HepG2 (cell line): Measurements from ENCODE around the gene RCBTB1. TPM values are rescaled to one million over a fixed set of nuclear protein-coding genes. Genes with fewer than 3 reads are reported as not detected.

ENCODE experiments used
- ATAC-seq: fragments of 200-7000 bp; cut with Tn5 transposase; 3 replicates; pipeline ENCODE4 v1.9.1; 2020; ENCODE audit warnings: mild to moderate bottlenecking, moderate library complexity
- BruUV-seq: library from RNA; stranded (reverse); fragments of 400-500 nt; replicated peaks from 2 replicates; lab custom pipeline; 2021; lab: Mats Ljungman, UMichigan
- CTCF ChIA-PET: fragments of 300-600 bp; formaldehyde crosslinking; extraction: SDS; loops from one replicate; lab custom pipeline; 2021; ENCODE audit warnings: low total read pairs, inconsistent platforms, low intra/inter-chr PET ratio; lab: Yijun Ruan, JAX
- POLR2A ChIA-PET: fragments of 350-600 bp; sonication (Branson Sonifier 250); formaldehyde crosslinking; loops from one replicate; lab custom pipeline; 2020; ENCODE audit warnings: antibody characterized with exemption, inconsistent platforms; lab: Yijun Ruan, JAX
- DNase-seq: peaks from one replicate; pipeline ENCODE4 v3.0.0-alpha.2; 2015; ENCODE audit warnings: low spot score
- FAIRE-seq: peaks from 3 replicates; lab custom pipeline; 2011; peaks lifted over from hg19 to GRCh38; lab: Jason Lieb, UNC
- H2AFZ ChIP-seq: one replicate; pipeline ENCODE4 v1.6.1; 2011; ENCODE audit warnings: low read length, inconsistent platforms
- H3K27ac ChIP-seq: fragments of 300-600 bp; 3 replicates; pipeline ENCODE4 v1.8.0; 2011; ENCODE audit warnings: mixed run types, mild to moderate bottlenecking, mixed read lengths, low read length, inconsistent platforms; ENCODE audit not compliant: insufficient read depth; ENCODE audit errors: extremely low read length
- H3K27me3 ChIP-seq, 2 experiments: fragments of 200-600 bp in 1 of 2; 2 replicates in 1 of 2; 3 replicates in 1 of 2; pipeline versions ENCODE4 v1.6.0 to v1.8.0; 2011; ENCODE audit warnings: low read length in 2 of 2, mild to moderate bottlenecking in 2 of 2, moderate library complexity in 2 of 2, inconsistent platforms in 1 of 2; ENCODE audit not compliant: insufficient read depth in 2 of 2, control insufficient read depth in 1 of 2
- H3K36me3 ChIP-seq, 2 experiments: fragments of 200-600 bp in 1 of 2; replicated peaks in 1 of 2; 2 replicates in 1 of 2; 3 replicates in 1 of 2; pipeline versions ENCODE4 v1.5.1 to v1.8.0; 2011; ENCODE audit warnings: low read length in 2 of 2, inconsistent platforms in 1 of 2; ENCODE audit not compliant: insufficient read depth in 2 of 2, control insufficient read depth in 1 of 2
- H3K4me1 ChIP-seq: 2 replicates; pipeline ENCODE4 v1.5.1; 2012; ENCODE audit warnings: low read length, inconsistent platforms; ENCODE audit not compliant: insufficient read depth
- H3K4me2 ChIP-seq: 2 replicates; pipeline ENCODE4 v1.6.0; 2011; ENCODE audit warnings: low read depth, low read length, inconsistent platforms
- H3K4me3 ChIP-seq, 3 experiments: fragments of 200-600 bp in 1 of 3; sonication (generic), shearing (Covaris generic) in 1 of 3; replicated peaks in 1 of 3; 2 replicates each; pipeline ENCODE4 v1.5.1; 2011 to 2016; ENCODE audit warnings: low read length in 3 of 3, inconsistent platforms in 2 of 3, low read depth in 2 of 3, mild to moderate bottlenecking in 2 of 3, control low read depth in 1 of 3, mixed read lengths in 1 of 3; ENCODE audit not compliant: insufficient read depth in 1 of 3
- H3K79me2 ChIP-seq: one replicate; pipeline ENCODE4 v1.6.1; 2011; ENCODE audit warnings: low read length, inconsistent platforms; ENCODE audit not compliant: insufficient read depth
- H3K9ac ChIP-seq: 2 replicates; pipeline ENCODE4 v1.6.0; 2011; ENCODE audit warnings: mild to moderate bottlenecking, low read depth, low read length, inconsistent platforms; ENCODE audit not compliant: insufficient read depth
- H3K9me3 ChIP-seq: 2 replicates; pipeline ENCODE4 v1.5.1; 2012; ENCODE audit warnings: mild to moderate bottlenecking, low read length
- H4K20me1 ChIP-seq: 2 replicates; pipeline ENCODE4 v1.6.0; 2011; ENCODE audit warnings: inconsistent platforms, mild to moderate bottlenecking, low read length, moderate library complexity; ENCODE audit not compliant: insufficient read depth
- ARID5B ChIP-seq: IDR thresholded peaks from 2 replicates; pipeline ENCODE4 v1.4.0; 2020; ENCODE audit warnings: mild to moderate bottlenecking, missing genetic modification reagents
- CREB1 ChIP-seq, 2 experiments: fragments of 450-650 bp in 1 of 2; IDR thresholded peaks; 2 replicates each; pipeline ENCODE4 v1.6.1; 2016 to 2017; ENCODE audit warnings: control low read depth in 1 of 2, mild to moderate bottlenecking in 1 of 2, missing compliant biosample characterization in 1 of 2, missing genetic modification characterization in 1 of 2
- FOXO1 ChIP-seq: sonication (generic); formaldehyde crosslinking; IDR thresholded peaks from 2 replicates; pipeline ENCODE4 v1.4.0; 2020; ENCODE audit warnings: missing genetic modification reagents
- GABPA ChIP-seq, 2 experiments: IDR thresholded peaks; 2 replicates each; pipeline ENCODE4 v1.6.1; 2011 to 2016; ENCODE audit warnings: low read depth in 2 of 2, low read length in 1 of 2, missing biosample characterization in 1 of 2, missing genetic modification characterization in 1 of 2
- HMGXB4 ChIP-seq, 2 experiments: sonication (generic) in 1 of 2; formaldehyde crosslinking in 1 of 2; IDR thresholded peaks; 2 replicates each; pipeline versions ENCODE4 v1.4.0 to v1.6.1; 2018 to 2020; ENCODE audit warnings: missing genetic modification reagents in 2 of 2, borderline replicate concordance in 1 of 2, low read depth in 1 of 2, mild to moderate bottlenecking in 1 of 2, missing biosample characterization in 1 of 2
- HOXA5 ChIP-seq: sonication (generic); formaldehyde crosslinking; IDR thresholded peaks from 2 replicates; pipeline ENCODE4 v1.4.0; 2020; ENCODE audit warnings: missing genetic modification reagents
- MBD4 ChIP-seq: IDR thresholded peaks from 2 replicates; pipeline ENCODE4 v1.6.1; 2012; ENCODE audit warnings: low read length, inconsistent platforms, borderline replicate concordance
- MED8 ChIP-seq: sonication (generic); formaldehyde crosslinking; IDR thresholded peaks from 2 replicates; pipeline ENCODE4 v1.8.1; 2023; ENCODE audit warnings: mild to moderate bottlenecking, missing genetic modification reagents; ENCODE audit not compliant: insufficient replicate concordance
- NPAS2 ChIP-seq: sonication (generic); formaldehyde crosslinking; IDR thresholded peaks from 2 replicates; pipeline ENCODE4 v1.8.0; 2022; ENCODE audit warnings: mild to moderate bottlenecking, missing genetic modification reagents, borderline replicate concordance
- SOX13 ChIP-seq, 3 experiments: fragments of 450-650 bp in 1 of 3; sonication (generic) in 1 of 3; formaldehyde crosslinking in 1 of 3; IDR thresholded peaks in 2 of 3; conservative IDR thresholded peaks in 1 of 3; 2 replicates each; pipeline versions ENCODE4 v1.5.0 to v1.6.1; 2016 to 2020; ENCODE audit warnings: antibody characterized with exemption in 1 of 3, mild to moderate bottlenecking in 1 of 3, missing compliant biosample characterization in 1 of 3, missing genetic modification reagents in 1 of 3, moderate library complexity in 1 of 3
- SP5 ChIP-seq: IDR thresholded peaks from 2 replicates; pipeline ENCODE4 v1.6.1; 2016; ENCODE audit warnings: low read depth, borderline replicate concordance
- TEAD3 ChIP-seq: optimal IDR thresholded peaks from 2 replicates; pipeline ENCODE3; 2016; ENCODE audit warnings: borderline replicate concordance
- ZNF430 ChIP-seq: sonication (generic); formaldehyde crosslinking; IDR thresholded peaks from 2 replicates; pipeline ENCODE4 v1.9.0; 2021; ENCODE audit warnings: mild to moderate bottlenecking, missing genetic modification reagents
- ZNF614 ChIP-seq: IDR thresholded peaks from 2 replicates; pipeline ENCODE4 v1.6.1; 2018; ENCODE audit warnings: missing biosample characterization, missing genetic modification reagents, inconsistent platforms, borderline replicate concordance
- ZNF713 ChIP-seq: sonication (generic); formaldehyde crosslinking; IDR thresholded peaks from 2 replicates; pipeline ENCODE4 v1.4.0; 2020; ENCODE audit warnings: mild to moderate bottlenecking, missing genetic modification reagents
- ZNF768 ChIP-seq: sonication (generic); formaldehyde crosslinking; IDR thresholded peaks from 2 replicates; pipeline ENCODE4 v1.4.0; 2020; ENCODE audit warnings: missing genetic modification reagents
- WGBS: methylation state at CpG from one replicate; pipeline ENCODE4 v1.1.6; 2017; ENCODE audit warnings: low lambda C conversion rate; 5-methylcytosine and 5-hydroxymethylcytosine counted together
- in situ Hi-C: cut with HindIII; loops from 2 replicates; pipeline ENCODE4 v1.10.0; 2017; ENCODE audit warnings: low pct_unique_long_range_greater_than_20kb; ENCODE audit not compliant: extremely low pct_ligation_motif_present
- intact Hi-C: fragments of 100-400 bp; cut with micrococcal nuclease; formaldehyde crosslinking; loops from one replicate; pipeline ENCODE4 v1.10.0; 2022; ENCODE audit not compliant: unreplicated experiment
- polyA plus RNA-seq, 8 experiments: library from polyadenylated mRNA; depleted of rRNA in 3 of 8; stranded (reverse) in 7 of 8; unstranded in 1 of 8; fragments of >200 nt; fragmentation: Illumina TruSeq in 4 of 8; extraction: Trizol in 4 of 8; gene quantifications; 2 replicates each; pipeline versions ENCODE4 v1.2.1 to v1.2.3, GENCODE V29; 2011 to 2016; ENCODE audit warnings: low read depth in 4 of 8, missing spikeins in 1 of 8, mixed read lengths in 1 of 8; ENCODE audit not compliant: insufficient read depth in 1 of 8
- total RNA-seq, 5 experiments: library from RNA; depleted of rRNA; stranded (reverse); fragments of >200 nt; fragmentation: Illumina TruSeq; extraction: Trizol; gene quantifications; 2 replicates each; pipeline ENCODE4 v1.2.3, GENCODE V29; 2016; ENCODE audit warnings: low read depth in 1 of 5

The RCBTB1 gene
- total and polyA plus RNA-seq, 2 of the 13 experiments (the other 11 are each of a cell fraction or from before 2014, with no cell fraction given), result 13.4 to 21.6 TPM

GRCh38 chr13:49560270-49561061, 24.9 kb downstream of the RCBTB1 start:
- Histone ChIP-seq H3K36me3 (peaks cover 8 to 26% of the 10 kb centered on the region in 2 experiments; a peak in 4 of 5 replicates), H3K4me3 (no peak overlapping the region), H3K27me3 (no peaks in the 10 kb centered on the region), H3K9me3 (no peaks in the 10 kb centered on the region), H3K4me2 (no peak overlapping the region; the same call in 1 of the 2 replicates), H3K79me2 (no peaks in the 10 kb centered on the region), H2AFZ (no peak overlapping the region), H3K9ac (no peak overlapping the region), H3K4me1 (peaks cover 18% of the 10 kb centered on the region), H3K27ac (peak overlapping the region; percentile 32), H4K20me1 (no peaks in the 10 kb centered on the region)
- in situ Hi-C loops (no loop called here), intact Hi-C loops (loop anchor here (1.0 kb wide), 2 partner anchors 25 to 47 kb away; partner anchors contain the start of gene RCBTB1)
- CTCF ChIA-PET, result interaction anchor here (2.5 kb wide), 1 partner anchor 46 kb away, joined by 35 read pairs; no protein-coding TSS in a partner anchor
- DNase-seq, result peak; percentile 68
- FAIRE-seq, result peak; percentile 82
- 41% methylated on average over 10 of the region's 10 CpGs for WGBS
- BruUV-seq, result no TSS peak
- POLR2A ChIA-PET, result interaction anchor here (0.8 to 1.7 kb wide), 6 partner anchors 17 to 116 kb away, joined by 3 to 8 read pairs (median 4); partner anchors contain the start of genes CAB39L, RCBTB1 and SETDB2
- ATAC-seq, result peak; percentile 97
- TF ChIP-seq ZNF768 (CRISPR knock-in tag) (no peak), MBD4 (no peak), ARID5B (CRISPR knock-in tag) (peak; percentile 76), ZNF713 (CRISPR knock-in tag) (no peak), GABPA (IDR thresholded peaks at IDR 0.05; ENCODE audit: low read depth, low read length) (no peak), GABPA (CRISPR knock-in tag; IDR thresholded peaks at IDR 0.05; ENCODE audit: low read depth) (no peak), FOXO1 (peak; percentile 45; the same call in 1 of the 2 replicates), CREB1 (IDR thresholded peaks at IDR 0.05) (no peak), CREB1 (CRISPR knock-in tag; IDR thresholded peaks at IDR 0.05) (peak; percentile 37; the same call in 1 of the 2 replicates), ZNF614 (0 out of 2 replicates have a peak, but pooled peaks have one; percentile 43), SOX13 (IDR thresholded peaks at IDR 0.05) (no peak), SOX13 (CRISPR knock-in tag; conservative IDR thresholded peaks at IDR 0.05 in 1 of 2, IDR thresholded peaks at IDR 0.05 in 1 of 2) (peak in 1 of 2 experiments; percentile 50; a peak in 1 of 4 replicates), NPAS2 (CRISPR knock-in tag) (no peak), MED8 (CRISPR knock-in tag) (no peak), SP5 (CRISPR knock-in tag) (0 out of 2 replicates have a peak, but pooled peaks have one; percentile 21), HMGXB4 (CRISPR knock-in tag; IDR thresholded peaks at IDR 0.05; ENCODE audit: borderline replicate concordance in 1 of 2, low read depth in 1 of 2) (0 out of 4 replicates have a peak, but pooled peaks of 1 of the 2 experiments have one; percentile 19), TEAD3 (peak; percentile 79), HOXA5 (no peak), ZNF430 (CRISPR knock-in tag) (no peak)
